Stimulated activated CD8-positive, alpha-beta memory T cell treated with anti-CD3 and anti-CD28 coated beads, Interleukin-2, amount 100 ng/mL, for 1 hour (primary cell): Measurements from ENCODE around the gene TNFSF9.
"Not testable (repeated sequence)": the region's sequence is repeated elsewhere in the genome, so short reads cannot be mapped to it uniquely, and the experiment has no call there.

ENCODE experiments used
- DNase-seq, 2 donors: peaks; one replicate each; pipeline ENCODE4 v3.0.0-alpha.2; 2020; ENCODE audit warnings: low read depth in 2 of 2

TNFSF9 gene

DNA sequence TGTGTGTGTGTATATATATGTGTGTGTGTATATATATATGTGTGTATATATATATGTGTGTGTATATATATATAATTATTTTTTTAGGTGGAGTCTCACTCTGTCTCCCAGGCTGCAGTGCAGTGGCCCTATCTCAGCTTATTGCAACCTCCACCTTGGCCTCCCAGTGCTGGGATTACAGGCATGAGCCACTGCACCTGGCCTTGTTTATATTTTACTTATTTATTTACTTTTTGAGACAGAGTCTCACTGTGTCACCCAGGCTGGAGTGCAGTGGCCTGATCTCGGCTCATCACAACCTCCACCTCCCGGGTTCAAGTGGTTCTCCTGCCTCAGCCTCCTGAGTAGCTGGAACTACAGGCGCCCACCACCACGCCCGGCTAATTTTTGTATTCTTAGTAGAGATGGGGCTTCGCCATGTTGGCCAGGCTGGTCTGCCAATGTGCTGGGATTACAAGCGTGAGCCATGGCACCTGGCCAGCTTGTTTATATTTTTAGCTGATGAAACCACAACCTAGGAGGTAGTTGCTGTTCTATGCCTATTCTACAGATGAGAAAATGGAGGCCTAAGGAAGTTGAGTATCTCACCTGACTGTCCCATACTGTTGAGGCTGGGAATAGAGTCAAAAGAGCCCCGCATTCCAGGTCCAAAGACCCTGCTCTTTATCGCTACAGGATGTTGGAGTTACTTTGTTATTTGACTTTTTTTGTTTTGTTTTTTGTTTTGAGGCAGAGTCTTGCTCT, 22.6 kb upstream of the TNFSF9 start:
- DNase-seq: not testable (repeated sequence)

DNA sequence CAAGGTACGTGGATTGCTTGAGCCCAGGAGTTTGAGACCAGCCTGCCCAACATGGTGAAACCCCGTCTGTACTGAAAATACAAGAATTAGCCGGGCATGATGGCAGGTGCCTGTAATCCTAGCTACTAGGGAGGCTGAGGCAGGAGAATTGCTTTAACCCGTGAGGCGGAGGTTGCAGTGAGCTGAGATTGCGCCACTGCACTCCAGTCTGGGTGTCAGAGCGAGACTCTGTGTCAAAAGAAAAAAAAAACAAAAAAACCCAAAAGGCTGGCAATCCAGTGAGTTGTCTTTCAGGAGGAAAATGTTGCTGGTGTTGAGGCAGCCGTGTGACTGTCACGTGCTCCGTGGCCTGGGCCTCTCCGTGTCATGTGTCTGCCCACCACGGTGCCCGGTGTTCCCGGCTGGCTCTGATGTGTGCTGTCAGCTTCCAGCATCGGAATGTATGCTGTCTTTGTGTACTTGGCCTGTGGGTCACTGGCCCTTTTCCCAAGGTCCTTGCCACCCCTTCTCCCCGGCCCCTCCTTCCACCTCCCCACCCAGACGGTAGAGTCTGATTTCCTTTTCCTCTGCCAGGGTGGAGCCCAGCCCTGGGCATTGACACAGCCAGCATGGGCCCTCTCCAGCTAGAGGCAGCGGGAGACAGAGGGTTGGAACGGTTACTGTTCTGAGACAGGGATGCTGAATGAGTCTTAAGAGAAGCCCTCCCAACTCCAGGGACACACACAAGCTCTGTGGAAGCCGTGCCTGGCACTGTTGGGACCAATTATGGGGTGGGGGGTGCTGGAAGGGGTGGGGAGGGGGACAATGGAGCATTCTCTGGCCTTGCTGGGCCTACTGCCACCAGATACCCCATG, 21.5 kb upstream of the TNFSF9 start:
- no peak for DNase-seq

DNA sequence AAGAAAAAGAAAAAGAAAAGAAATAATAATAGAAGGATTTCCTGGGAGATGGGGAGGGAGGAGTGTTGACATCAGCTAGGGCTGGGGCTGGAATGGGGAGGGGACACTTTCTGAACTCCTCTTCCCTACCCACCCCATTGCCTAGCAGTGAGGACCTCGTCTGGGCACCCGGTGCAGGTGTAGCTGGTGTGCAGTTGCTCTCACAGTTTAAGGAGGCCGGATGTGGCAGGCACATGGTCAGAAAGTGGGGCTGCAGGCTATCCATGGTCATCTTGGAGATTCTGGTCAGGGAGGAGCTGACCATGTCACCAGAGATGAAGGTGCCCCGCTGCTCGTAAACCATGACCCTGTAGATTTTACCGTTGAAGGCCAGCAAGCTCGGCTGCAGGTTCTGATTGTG, 20.2 kb upstream of the TNFSF9 start:
- DNase-seq: no peak

DNA sequence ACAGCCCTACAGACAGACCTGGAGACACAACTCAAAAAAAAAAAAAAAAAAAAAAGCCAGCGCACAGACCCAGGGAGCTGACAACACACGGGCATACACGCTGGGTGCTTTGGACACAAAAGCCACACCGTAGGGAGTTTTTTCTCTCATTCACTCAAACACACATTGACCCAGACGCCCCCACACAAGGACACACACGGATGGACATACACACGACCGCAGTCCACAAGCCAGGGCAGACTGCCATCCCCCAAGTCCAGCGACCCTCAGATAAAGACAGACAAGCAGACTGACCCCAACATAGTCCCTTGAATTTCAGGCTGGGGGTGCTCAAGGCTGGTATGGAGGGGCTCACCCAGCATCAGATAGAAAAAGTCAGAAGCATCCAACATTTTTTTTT, 16.7 kb upstream of the TNFSF9 start:
- DNase-seq: no peak

DNA sequence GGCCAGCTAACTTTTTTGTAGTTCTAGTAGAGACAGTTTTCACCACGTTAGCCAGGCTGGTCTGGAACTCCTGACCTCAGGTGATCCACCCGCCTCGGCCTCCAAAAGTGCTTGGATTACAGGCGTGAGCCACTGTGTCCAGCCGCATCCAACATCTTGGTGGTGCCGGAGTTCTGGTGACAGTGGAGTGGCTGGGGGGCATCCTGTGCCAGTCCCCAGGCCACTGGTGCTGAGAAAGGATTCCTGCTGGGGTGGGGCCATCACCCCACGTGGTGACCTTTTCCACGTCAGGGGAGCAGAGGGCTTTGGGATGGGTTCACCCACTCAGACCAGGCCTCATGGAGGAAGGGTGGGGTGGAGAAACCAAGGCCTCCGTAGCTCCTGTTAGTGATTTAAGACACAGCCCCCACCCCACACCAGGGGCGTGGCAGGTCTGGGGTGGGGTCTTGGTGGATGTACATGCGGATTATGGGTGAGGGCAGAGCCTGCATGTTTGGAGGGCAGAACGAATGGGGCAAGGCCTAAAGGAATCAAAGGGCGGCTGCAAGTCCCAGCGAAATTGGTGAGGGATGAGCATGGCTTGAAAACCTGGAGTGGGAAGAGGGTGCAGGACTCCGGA, 15.8 kb upstream of the TNFSF9 start:
- no peak for DNase-seq

DNA sequence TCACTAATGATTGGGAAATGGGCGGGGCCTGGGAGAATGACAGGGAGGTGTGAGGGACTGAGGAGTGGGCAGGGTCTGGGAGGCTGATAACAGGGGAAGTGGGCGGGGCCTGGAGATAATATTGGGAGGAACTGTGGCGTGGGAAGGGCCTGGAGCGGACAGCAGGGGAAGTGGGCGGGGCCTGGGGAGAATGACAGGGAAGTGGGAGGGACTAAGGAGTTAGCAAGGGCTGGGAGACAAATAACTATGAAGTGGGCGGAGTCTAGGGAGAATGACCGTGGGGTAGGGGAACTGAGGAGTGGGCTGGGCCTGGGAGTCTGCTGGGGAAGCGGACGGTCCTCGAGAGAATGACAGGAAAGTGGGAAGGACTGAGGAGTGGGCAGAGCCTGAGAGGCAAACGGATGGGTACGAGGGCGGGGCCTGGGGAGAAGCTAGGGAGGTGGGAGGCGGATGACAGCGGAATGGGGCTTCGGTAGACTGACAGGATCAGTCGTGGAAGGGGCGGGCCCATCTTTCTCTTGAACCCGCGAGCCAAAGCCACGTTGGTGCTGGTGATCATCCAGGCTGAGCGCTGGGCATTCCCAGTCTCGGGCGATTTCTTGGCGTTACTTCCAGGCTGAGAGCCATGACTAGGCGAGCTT, 14.7 kb upstream of the TNFSF9 start:
- peak in 1 of 2 donors; percentile 46 for DNase-seq

- peak; percentile 80 to 86 for DNase-seq
These were observed 14.1 kb upstream of the TNFSF9 start for GRCh38 chr19:6516659-6517291.

DNA sequence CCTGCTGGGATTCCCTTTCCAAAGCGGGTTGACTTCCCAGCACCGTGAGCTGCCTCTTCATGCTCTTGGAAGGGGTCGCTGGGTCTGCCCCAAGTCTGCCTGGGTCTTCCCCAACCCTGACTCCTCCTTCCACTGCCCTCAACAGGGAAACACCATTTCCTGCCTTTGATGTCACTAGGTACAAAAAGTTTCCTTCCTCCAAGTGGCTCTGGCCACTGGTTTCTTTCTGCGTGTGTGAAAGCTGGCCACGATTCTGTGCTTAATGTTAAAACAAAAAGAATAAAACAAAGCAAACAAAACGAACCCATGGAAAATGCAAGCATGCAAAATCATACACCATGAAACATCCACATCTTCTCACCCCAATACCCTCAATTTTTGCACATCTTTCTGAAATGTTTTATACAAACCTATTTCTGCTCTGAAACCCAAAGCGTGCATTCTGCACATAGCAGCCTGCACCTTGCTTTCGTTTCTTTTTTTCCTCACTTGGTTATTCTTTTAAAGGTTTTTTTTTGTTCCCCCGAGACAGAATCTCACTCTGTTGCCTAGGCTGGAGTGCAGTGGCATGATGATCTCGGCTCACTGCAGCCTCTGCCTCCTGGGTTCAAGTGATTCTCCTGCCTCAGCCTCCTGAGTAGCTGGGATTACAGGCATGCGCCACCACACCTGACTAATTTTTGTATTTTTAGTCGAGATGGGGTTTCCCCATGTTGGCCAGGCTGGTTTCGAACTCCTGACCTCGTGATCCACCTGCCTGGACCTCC, 12.5 kb upstream of the TNFSF9 start:
- DNase-seq: no peak

- DNase-seq: no peak
These were observed 11.5 kb upstream of the TNFSF9 start for GRCh38 chr19:6519289-6519688.

DNA sequence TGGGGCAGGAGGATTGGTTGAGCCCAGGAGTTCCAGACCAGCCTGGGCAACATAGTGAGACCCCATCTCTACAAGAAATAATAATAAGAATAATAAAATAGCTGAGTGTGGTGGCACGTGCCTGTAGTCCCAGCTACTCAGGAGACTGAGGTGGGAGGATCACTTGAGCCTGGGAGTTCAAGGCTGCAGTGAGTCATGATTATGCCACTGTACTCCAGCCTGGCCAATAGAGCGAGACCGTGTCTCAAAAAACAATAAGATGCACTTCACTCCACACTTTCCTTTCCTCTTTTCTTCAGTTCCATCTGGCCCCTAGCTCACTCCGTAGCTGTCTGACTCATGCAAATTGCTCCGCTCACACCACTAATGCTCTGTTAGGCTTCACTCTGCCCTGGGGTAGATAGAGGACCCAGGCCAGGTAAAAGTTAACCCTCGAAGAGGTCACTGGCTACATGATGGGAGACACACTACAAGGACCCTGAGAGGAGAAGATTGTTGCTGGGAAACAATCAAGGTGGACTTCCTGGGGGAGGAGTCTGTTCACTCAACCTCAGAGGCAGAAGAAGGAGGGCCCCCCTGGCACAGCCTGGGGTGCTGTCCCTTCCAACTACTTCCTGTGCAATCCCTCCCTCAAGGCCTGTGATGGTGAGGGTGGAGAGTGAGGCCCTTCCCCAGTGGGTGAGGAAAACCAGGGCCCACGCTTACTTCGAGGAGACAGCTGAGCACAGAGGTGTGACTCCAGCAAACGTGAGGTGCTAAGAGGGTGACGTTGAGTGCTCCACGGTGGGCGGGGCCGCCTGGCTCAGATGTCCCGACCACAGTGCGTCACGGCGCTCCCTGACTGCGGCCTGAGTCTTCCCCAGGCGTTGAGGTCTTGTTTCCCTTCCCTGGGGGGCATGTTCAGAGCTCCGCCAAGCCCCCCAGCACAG, 8.8 kb upstream of the TNFSF9 start:
- DNase-seq: peak; percentile 48 to 67

DNA sequence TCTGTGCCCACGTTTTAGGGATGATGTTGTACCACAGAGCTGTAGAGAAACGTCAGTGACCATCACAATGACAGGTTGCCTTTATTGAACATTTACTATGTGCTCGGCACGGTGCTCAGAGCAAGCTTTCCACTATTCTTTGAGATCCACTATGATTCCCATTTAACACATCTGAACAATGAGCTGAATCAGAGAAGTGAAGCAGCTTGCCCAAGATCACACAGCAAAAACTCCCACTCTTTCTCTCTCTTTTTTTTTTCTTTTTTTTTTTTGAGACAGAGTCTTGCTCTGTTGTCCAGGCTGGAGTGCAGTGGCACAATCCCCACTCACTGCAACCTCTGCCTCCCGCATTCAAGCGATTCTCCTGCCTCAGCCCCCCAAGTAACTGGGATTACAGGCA, 8.1 kb upstream of the TNFSF9 start:
- DNase-seq: no peak

GRCh38 chr19:6524311-6524710, 6.5 kb upstream of the TNFSF9 start:
- DNase-seq: no peak

DNA sequence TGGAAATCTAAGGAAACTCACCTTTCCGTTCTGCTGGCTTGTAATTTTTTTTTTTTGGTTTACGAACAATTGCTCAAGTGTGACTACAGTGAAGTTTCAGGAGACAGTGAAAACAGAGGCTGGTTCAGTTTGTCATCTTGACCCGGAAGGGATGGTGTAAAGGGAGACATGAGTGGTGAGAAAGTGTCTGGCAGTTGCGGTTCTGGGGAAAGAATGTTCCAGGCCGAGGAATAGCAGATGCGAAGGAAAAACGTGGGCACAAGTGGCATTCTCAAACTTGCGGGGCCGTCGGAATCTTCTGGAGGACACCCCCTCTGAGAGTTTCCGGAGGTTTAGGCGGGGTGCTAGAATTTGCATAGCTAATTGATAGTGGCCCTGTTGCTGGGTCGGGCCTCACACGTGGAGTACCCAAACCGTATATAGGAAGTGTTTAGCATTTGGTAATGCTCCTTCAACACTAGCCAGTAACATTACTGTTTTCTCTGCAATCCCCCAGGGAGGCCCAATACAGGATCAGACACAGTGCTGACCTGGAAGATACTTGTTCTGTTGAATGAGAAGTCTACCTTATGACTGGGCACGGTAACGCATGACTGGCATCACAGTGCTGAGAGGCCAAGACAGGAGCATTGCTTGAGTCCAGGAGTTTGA, 2.8 kb upstream of the TNFSF9 start:
- no peak for DNase-seq

DNA sequence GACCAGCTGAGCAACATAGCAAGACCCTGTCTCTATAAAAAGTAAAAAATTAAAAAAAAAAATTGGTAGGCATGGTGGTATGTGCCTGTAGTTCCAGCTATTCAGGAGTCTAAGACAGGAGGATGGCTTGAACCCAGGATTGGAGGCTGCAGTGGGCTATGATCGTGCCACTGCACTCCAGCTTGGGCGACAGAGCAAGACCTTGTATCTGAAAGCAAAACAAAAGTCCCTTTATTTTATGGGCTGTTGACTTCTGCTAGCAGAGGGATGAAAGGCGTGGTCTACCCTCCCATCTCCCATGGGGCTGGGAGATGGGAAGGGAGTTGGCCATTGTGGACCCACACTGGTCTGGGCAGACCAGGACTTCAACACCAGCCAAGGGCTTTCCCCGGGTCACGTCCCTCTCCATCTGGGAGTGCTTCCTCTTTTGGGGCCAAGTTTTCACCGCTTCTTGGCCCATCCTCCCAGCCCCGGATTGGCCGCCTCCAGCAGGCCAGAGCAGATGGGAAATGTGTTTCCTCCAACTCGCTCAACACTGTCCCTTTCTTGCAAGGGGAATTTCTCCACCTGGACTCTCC, 2.2 kb upstream of the TNFSF9 start:
- no peak for DNase-seq

- no peak for DNase-seq
These were observed 1.5 kb upstream of the TNFSF9 start for GRCh38 chr19:6529351-6529750.

GRCh38 chr19:6529937-6530385, 865 bp upstream of the TNFSF9 start:
- no peak for DNase-seq

- no peak for DNase-seq
These were observed 533 bp downstream of the TNFSF9 start for GRCh38 chr19:6531163-6531955.

DNA sequence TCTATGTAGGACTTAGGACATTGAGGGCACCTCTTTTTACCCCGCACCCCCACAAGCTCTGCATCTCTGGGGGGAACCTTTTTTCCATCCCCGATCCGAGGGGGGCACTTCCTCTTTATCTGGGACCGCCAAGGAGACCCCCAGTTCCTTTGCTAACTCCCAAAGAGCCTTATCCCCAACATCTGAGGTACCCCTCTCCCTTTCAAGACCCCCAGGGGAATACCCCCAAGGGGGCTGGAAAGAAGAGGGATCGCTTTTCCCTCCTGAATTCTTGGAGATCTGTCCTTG, 1.1 kb downstream of the TNFSF9 start:
- DNase-seq: no peak
